H1 (cell line): ENCODE data around the gene UBL4A. TPM values are rescaled to one million over a fixed set of nuclear protein-coding genes. Genes with fewer than 3 reads are reported as not detected.

Source experiments
- CTCF ChIA-PET: fragments of 300-600 bp; sonication (Branson Sonifier 250); formaldehyde crosslinking; loops from one replicate; lab custom pipeline; 2021; ENCODE audit not compliant: partially characterized antibody; lab: Charles Lee
- POLR2A ChIA-PET: fragments of 300-600 bp; sonication (Branson Sonifier 250); formaldehyde crosslinking; loops from one replicate; lab custom pipeline; 2021; ENCODE audit warnings: inconsistent platforms; ENCODE audit not compliant: partially characterized antibody; lab: Charles Lee
- DNase-seq, 2 experiments: peaks; one replicate each; pipeline versions ENCODE4 v3.0.0 to v3.0.0-alpha.2; 2010 to 2022; ENCODE audit warnings: low spot score in 2 of 2, low read depth in 1 of 2, mixed read lengths in 1 of 2
- FAIRE-seq: peaks from 2 replicates; lab custom pipeline; 2011; peaks lifted over from hg19 to GRCh38; lab: Jason Lieb, UNC
- H2AFZ ChIP-seq: 2 replicates; pipeline ENCODE4 v1.8.1; 2012; ENCODE audit warnings: low read length, inconsistent platforms
- H2AK5ac ChIP-seq: 2 replicates; pipeline ENCODE4 v1.6.1; 2013; ENCODE audit warnings: low read depth, low read length
- H2BK120ac ChIP-seq: replicated peaks from 2 replicates; pipeline ENCODE3; 2013; ENCODE audit warnings: low read depth, low read length, inconsistent platforms
- H2BK12ac ChIP-seq: 2 replicates; pipeline ENCODE4 v1.6.1; 2013; ENCODE audit warnings: low read depth, low read length
- H2BK15ac ChIP-seq: 2 replicates; pipeline ENCODE4 v1.6.1; 2013; ENCODE audit warnings: low read length
- H2BK20ac ChIP-seq: 2 replicates; pipeline ENCODE4 v1.6.1; 2013; ENCODE audit warnings: low read length
- H2BK5ac ChIP-seq: 2 replicates; pipeline ENCODE4 v1.6.1; 2013; ENCODE audit warnings: low read depth, low read length
- H3K14ac ChIP-seq: 2 replicates; pipeline ENCODE4 v1.6.1; 2013; ENCODE audit warnings: inconsistent platforms; ENCODE audit not compliant: insufficient read length
- H3K18ac ChIP-seq: 2 replicates; pipeline ENCODE4 v1.6.1; 2013; ENCODE audit warnings: low read length; ENCODE audit errors: extremely low read depth
- H3K23ac ChIP-seq: 2 replicates; pipeline ENCODE4 v1.6.1; 2013; ENCODE audit warnings: inconsistent platforms; ENCODE audit not compliant: insufficient read length
- H3K23me2 ChIP-seq: 2 replicates; pipeline ENCODE4 v1.6.1; 2013; ENCODE audit warnings: low read depth, low read length
- H3K27ac ChIP-seq: 2 replicates; pipeline ENCODE4 v1.6.1; 2011; ENCODE audit warnings: low read depth, low read length, inconsistent platforms
- H3K27me3 ChIP-seq, 4 experiments: replicated peaks in 1 of 4; 1 replicate in 1 of 4; 2 replicates in 3 of 4; pipeline versions ENCODE4 v1.6.1 to v1.8.1; 2011 to 2013; ENCODE audit warnings: low read length in 3 of 4, mild to moderate bottlenecking in 3 of 4, inconsistent platforms in 2 of 4, mixed read lengths in 2 of 4, moderate library complexity in 1 of 4; ENCODE audit not compliant: control insufficient read depth in 3 of 4, insufficient read depth in 3 of 4; ENCODE audit errors: extremely low read depth in 1 of 4
- H3K36me3 ChIP-seq, 4 experiments: 2 replicates each; pipeline versions ENCODE4 v1.6.1 to v1.8.1; 2011 to 2013; ENCODE audit warnings: mild to moderate bottlenecking in 4 of 4, low read length in 3 of 4, moderate library complexity in 2 of 4, control low read depth in 1 of 4, inconsistent platforms in 1 of 4; ENCODE audit not compliant: insufficient read depth in 4 of 4, control insufficient read depth in 2 of 4
- H3K4ac ChIP-seq: replicated peaks from 2 replicates; pipeline ENCODE3; 2013; ENCODE audit warnings: low read length, low read depth, mixed read lengths, inconsistent platforms; ENCODE audit not compliant: insufficient read length
- H3K4me1 ChIP-seq, 4 experiments: replicated peaks in 1 of 4; 1 replicate in 1 of 4; 2 replicates in 3 of 4; pipeline versions ENCODE4 v1.6.1 to v1.8.1; 2011 to 2013; ENCODE audit warnings: low read length in 3 of 4, inconsistent platforms in 2 of 4, mixed read lengths in 1 of 4; ENCODE audit not compliant: insufficient read depth in 4 of 4, control insufficient read depth in 3 of 4
- H3K4me2 ChIP-seq, 2 experiments: 2 replicates each; pipeline versions ENCODE4 v1.6.1 to v1.8.1; 2011 to 2013; ENCODE audit warnings: low read depth in 2 of 2, low read length in 2 of 2, control low read depth in 1 of 2, inconsistent platforms in 1 of 2, mild to moderate bottlenecking in 1 of 2; ENCODE audit not compliant: insufficient read depth in 1 of 2
- H3K4me3 ChIP-seq, 4 experiments: fragments of 200-600, 300-600 bp in 1 of 4; sonication (generic), shearing (Covaris generic), sonication (Bioruptor Twin) in 1 of 4; 2 replicates each; pipeline versions ENCODE4 v1.5.1 to v1.8.1; 2011 to 2016; ENCODE audit warnings: low read length in 4 of 4, low read depth in 3 of 4, control low read depth in 2 of 4, inconsistent platforms in 2 of 4, mild to moderate bottlenecking in 2 of 4, mixed read lengths in 1 of 4, moderate library complexity in 1 of 4; ENCODE audit not compliant: insufficient read depth in 2 of 4; ENCODE audit errors: extremely low read depth in 1 of 4
- H3K56ac ChIP-seq: replicated peaks from 2 replicates; pipeline ENCODE3; 2013; ENCODE audit warnings: low read depth, mild to moderate bottlenecking, mixed read lengths, low read length, inconsistent platforms; ENCODE audit not compliant: insufficient read length
- H3K79me1 ChIP-seq: 2 replicates; pipeline ENCODE4 v1.6.1; 2013; ENCODE audit warnings: low read depth, low read length, control low read depth
- H3K79me2 ChIP-seq, 2 experiments: 2 replicates each; pipeline versions ENCODE4 v1.6.1 to v1.8.1; 2012 to 2013; ENCODE audit warnings: low read length in 2 of 2, mild to moderate bottlenecking in 2 of 2, inconsistent platforms in 1 of 2; ENCODE audit not compliant: insufficient read depth in 2 of 2, control insufficient read depth in 1 of 2
- H3K9ac ChIP-seq, 4 experiments: replicated peaks in 1 of 4; 1 replicate in 1 of 4; 2 replicates in 3 of 4; pipeline versions ENCODE4 v1.6.1 to v1.8.1; 2011 to 2013; ENCODE audit warnings: low read depth in 3 of 4, low read length in 3 of 4, control low read depth in 2 of 4, mild to moderate bottlenecking in 2 of 4, moderate library complexity in 2 of 4, inconsistent platforms in 1 of 4; ENCODE audit errors: extremely low read depth in 1 of 4
- H3K9me3 ChIP-seq, 2 experiments: 2 replicates each; pipeline versions ENCODE4 v1.6.1 to v1.8.1; 2012 to 2013; ENCODE audit warnings: mild to moderate bottlenecking in 2 of 2, moderate library complexity in 2 of 2, control low read depth in 1 of 2, inconsistent platforms in 1 of 2, low read depth in 1 of 2, low read length in 1 of 2, mixed read lengths in 1 of 2; ENCODE audit not compliant: insufficient read depth in 2 of 2
- H4K20me1 ChIP-seq, 2 experiments: replicated peaks in 1 of 2; 2 replicates each; pipeline versions ENCODE3 to v1.8.1; 2011 to 2013; ENCODE audit warnings: inconsistent platforms in 2 of 2, low read length in 2 of 2, mild to moderate bottlenecking in 1 of 2; ENCODE audit not compliant: insufficient read depth in 2 of 2, control insufficient read depth in 1 of 2
- H4K5ac ChIP-seq: 2 replicates; pipeline ENCODE4 v1.6.1; 2013; ENCODE audit warnings: low read length, low read depth, mixed read lengths, inconsistent platforms; ENCODE audit not compliant: insufficient read length
- H4K8ac ChIP-seq: 2 replicates; pipeline ENCODE4 v1.8.0; 2013; ENCODE audit warnings: mild to moderate bottlenecking, moderate library complexity, low read length, inconsistent platforms; ENCODE audit not compliant: insufficient read depth; ENCODE audit errors: extremely low read depth
- H4K91ac ChIP-seq: replicated peaks from 2 replicates; pipeline ENCODE3; 2013; ENCODE audit warnings: low read length, mixed read lengths, inconsistent platforms; ENCODE audit not compliant: insufficient read length
- BCL11A ChIP-seq, 2 experiments: IDR thresholded peaks; one replicate each; pipeline ENCODE4 v1.6.1; 2011; ENCODE audit warnings: low read depth in 2 of 2, low read length in 2 of 2, mild to moderate bottlenecking in 2 of 2
- EP300 ChIP-seq, 2 experiments: IDR thresholded peaks; 1 replicate in 1 of 2; 2 replicates in 1 of 2; pipeline ENCODE4 v1.6.1; 2011 to 2012; ENCODE audit warnings: low read depth in 2 of 2, low read length in 2 of 2, mild to moderate bottlenecking in 2 of 2, borderline replicate concordance in 1 of 2, inconsistent platforms in 1 of 2, moderate library complexity in 1 of 2
- GABPA ChIP-seq: IDR thresholded peaks from 2 replicates; pipeline ENCODE4 v1.6.1; 2011; ENCODE audit warnings: mild to moderate bottlenecking, low read length, moderate library complexity, borderline replicate concordance; ENCODE audit not compliant: insufficient read depth
- JUND ChIP-seq: IDR thresholded peaks from 2 replicates; pipeline ENCODE4 v1.6.1; 2011; ENCODE audit warnings: mild to moderate bottlenecking, improper control_type of control experiment, low read length
- WGBS, 2 experiments: shearing (Covaris generic) in 1 of 2; methylation state at CpG; one replicate each; pipeline versions ENCODE4 v1.1.6 to v1.1.7; 2013 to 2015; ENCODE audit warnings: low lambda C conversion rate in 2 of 2, mixed read lengths in 2 of 2, inconsistent platforms in 1 of 2, low coverage in 1 of 2, missing lambda C conversion rate in 1 of 2; ENCODE audit not compliant: insufficient replicate concordance in 2 of 2, insufficient coverage in 1 of 2, insufficient read length in 1 of 2; ENCODE audit errors: extremely low coverage in 1 of 2, missing lambda C conversion rate in 1 of 2; 5-methylcytosine and 5-hydroxymethylcytosine counted together
- polyA plus RNA-seq, 7 experiments: library from polyadenylated mRNA; depleted of rRNA in 3 of 7; stranded (reverse) in 5 of 7; unstranded in 2 of 7; fragments of >200 nt in 5 of 7; fragments of 200-250 nt in 2 of 7; gene quantifications; 1 replicate in 5 of 7; 2 replicates in 1 of 7; 4 replicates in 1 of 7; pipeline versions ENCODE4 v1.2.1 to v1.2.3, GENCODE V29; 2011 to 2013; ENCODE audit warnings: missing spikeins in 2 of 7, mixed read lengths in 2 of 7
- total RNA-seq: library from RNA; stranded (reverse); fragmentation: NEBNext Ultra II Directional; extraction: Animal tissue kit (Norgen Biotek cat#: 25700); gene quantifications from 2 replicates; pipeline ENCODE4 v1.2.1, GENCODE V29; 2021

UBL4A gene
- total and polyA plus RNA-seq, 2 of the 8 experiments (the other 6 are each of a cell fraction or from before 2014, with no cell fraction given) = 23.1 to 31.7 TPM

- WGBS, 2 experiments = 100% methylated on average over 3 of the region's 9 CpGs; no CpG with 5 or more reads in 1 of the 2 experiments
- Histone ChIP-seq H2BK5ac (no peak overlapping the region), H2AFZ (no peak overlapping the region), H4K91ac (no peak overlapping the region), H2BK15ac (no peak overlapping the region)
- no peak for FAIRE-seq
- TF ChIP-seq EP300 (IDR thresholded peaks at IDR 0.05; ENCODE audit: borderline replicate concordance in 1 of 2, low read depth in 2 of 2, low read length in 2 of 2) (no peak), JUND (no peak), BCL11A (IDR thresholded peaks at IDR 0.05; ENCODE audit: low read depth in 2 of 2, low read length in 2 of 2) (no peak), GABPA (no peak)
- TF ChIP-seq, all 59 proteins: peak for 0
- Histone ChIP-seq H4K5ac (no peak overlapping the region), H3K36me3 (peaks cover 0 to 17% (median 5%) of the 10 kb centered on the region in 4 experiments; a peak in 5 of 8 replicates), H3K4me1 (no peaks in the 10 kb centered on the region), H3K56ac (no peak overlapping the region), H4K20me1 (no peaks in the 10 kb centered on the region), H3K27me3 (peaks cover 0 to 3% (median 0%) of the 10 kb centered on the region in 4 experiments; a peak in 1 of 7 replicates), H2AK5ac (no peak overlapping the region), H3K79me1 (no peaks in the 10 kb centered on the region), H3K27ac (no peak overlapping the region), H2BK12ac (no peak overlapping the region), H3K4me2 (no peak overlapping the region), H3K14ac (no peak overlapping the region), H3K4ac (no peak overlapping the region), H2BK20ac (no peak overlapping the region), H2BK120ac (no peak overlapping the region), H3K9me3 (no peaks in the 10 kb centered on the region), H3K23me2 (no peaks in the 10 kb centered on the region), H3K9ac (no peak overlapping the region), H4K8ac (no peak overlapping the region), H3K79me2 (no peaks in the 10 kb centered on the region), H3K4me3 (no peak overlapping the region), H3K23ac (no peak overlapping the region), H3K18ac (no peak overlapping the region)
- POLR2A ChIA-PET = interaction anchor here (0.8 to 1.1 kb wide), 2 partner anchors 11 to 55 kb away, joined by 3 to 4 read pairs; no protein-coding TSS in a partner anchor
- CTCF ChIA-PET = interaction anchor here (1.3 kb wide), 1 partner anchor 83 kb away, joined by 3 read pairs; no protein-coding TSS in a partner anchor
- no peak for DNase-seq
Measured at GRCh38 chrX:154452823-154453222, 33.6 kb downstream of the UBL4A start.
